Measurements from ENCODE around the gene NBEAL2.

GRCh38 chr3:47034868-47035489, 55.5 kb downstream of the NBEAL2 start:
- no peak for TF ChIP-seq CTCF (IDR thresholded peaks at IDR 0.05; ENCODE audit: insufficient read depth, low read length, poor library complexity, severe bottlenecking)
- TF ChIP-seq EZH2phosphoT487 (conservative IDR thresholded peaks at IDR 0.05; ENCODE audit: low read length) = no peak

Measured in SU-DHL-6 (cell line).